TTC549 (cell line): ENCODE results near the gene D2HGDH.
"Not testable (repeated sequence)": the region's sequence is repeated elsewhere in the genome, so short reads cannot be mapped to it uniquely, and the experiment has no call there.

Experiments used
- FAIRE-seq: peaks from 2 replicates; lab custom pipeline; 2012; peaks lifted over from hg19 to GRCh38; lab: Jason Lieb, UNC

D2HGDH gene

DNA sequence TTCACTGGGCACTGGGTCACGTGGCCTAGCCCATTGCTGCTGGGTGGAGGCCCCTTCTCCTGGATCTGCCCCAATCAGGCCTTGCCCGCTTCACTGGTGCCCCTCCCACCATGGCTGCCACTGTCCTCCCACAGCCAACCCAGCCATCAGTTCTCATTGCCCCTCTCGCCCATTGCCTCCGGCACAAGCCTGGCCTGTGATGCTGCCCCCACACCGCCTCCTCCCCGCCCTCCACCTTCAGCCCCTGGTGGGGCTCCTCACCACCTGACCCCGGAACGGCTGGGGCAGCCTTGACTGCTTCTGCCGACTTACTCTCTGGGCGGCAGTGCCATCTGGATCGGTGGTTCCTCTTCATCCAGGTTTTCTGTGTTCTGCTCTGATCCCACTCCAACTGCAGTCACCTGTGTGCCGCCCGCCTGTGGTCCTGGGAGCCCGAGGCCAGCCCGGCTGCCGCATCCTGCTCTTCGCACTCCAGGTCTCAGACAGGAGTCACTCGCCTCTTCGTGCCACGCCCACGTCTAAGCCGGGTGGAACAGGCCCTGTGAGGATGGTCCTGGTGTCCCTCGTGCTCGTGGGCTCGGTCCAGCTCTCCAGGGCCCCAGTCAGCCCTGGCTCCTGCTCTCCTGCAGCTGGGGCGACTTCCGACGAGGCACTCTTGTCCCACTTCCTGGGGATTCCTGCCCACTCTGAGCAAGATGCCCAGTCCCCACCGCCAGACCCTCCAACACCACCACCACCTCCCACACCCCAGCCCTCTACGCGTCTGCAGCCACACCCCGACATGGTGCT lies 14.2 kb downstream of the D2HGDH start:
- no peak for FAIRE-seq

- no peak for FAIRE-seq
These were observed 15.8 kb downstream of the D2HGDH start for GRCh38 chr2:241750076-241750840.

GRCh38 chr2:241751152-241751551 lies 16.7 kb downstream of the D2HGDH start:
- FAIRE-seq = no peak

DNA sequence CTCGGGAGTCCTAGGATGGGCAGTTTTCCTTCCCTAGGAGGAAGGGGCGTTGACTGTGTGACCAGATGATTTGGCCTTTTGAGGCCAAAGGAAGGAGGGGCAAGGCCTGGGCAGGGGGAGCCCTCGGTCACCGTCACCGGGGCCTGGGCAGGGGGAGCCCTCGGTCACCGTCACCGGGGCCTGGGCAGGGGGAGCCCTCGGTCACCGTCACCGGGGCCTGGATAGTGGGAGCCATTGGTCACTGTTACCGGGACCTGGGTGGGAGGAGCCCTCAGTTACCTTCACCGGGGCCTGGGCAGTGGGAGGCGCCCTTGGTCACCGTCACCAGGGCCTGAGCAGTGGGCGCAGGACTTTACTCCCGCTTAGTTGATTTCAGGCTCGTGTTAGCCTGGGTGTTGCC lies 17.3 kb downstream of the D2HGDH start:
- no peak for FAIRE-seq

- FAIRE-seq = no peak
These were observed 17.8 kb downstream of the D2HGDH start for GRCh38 chr2:241752253-241752652.

- FAIRE-seq = no peak
These were observed 18.4 kb downstream of the D2HGDH start for GRCh38 chr2:241752689-241753276.

DNA sequence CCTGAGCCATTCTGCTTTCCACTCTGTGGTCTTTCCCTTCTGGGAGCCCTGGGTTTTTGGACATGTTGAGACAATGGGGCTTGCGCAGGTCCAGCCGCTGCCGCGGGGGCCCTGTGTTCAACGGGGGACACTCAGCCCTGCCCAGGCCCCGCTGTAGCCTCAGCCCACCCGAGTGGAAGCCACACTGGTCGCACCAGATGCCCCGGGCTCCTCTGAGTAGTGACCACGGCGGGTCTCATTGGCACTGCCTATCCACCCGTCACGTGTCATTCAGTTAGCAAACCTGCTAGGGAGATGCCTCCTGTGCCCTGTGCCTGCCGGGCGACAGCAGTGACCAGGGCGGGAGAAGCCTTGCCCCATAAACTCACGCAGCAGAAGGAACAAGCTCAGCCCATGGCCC lies 19.1 kb downstream of the D2HGDH start:
- no peak for FAIRE-seq

- FAIRE-seq = no peak
These were observed 19.6 kb downstream of the D2HGDH start for GRCh38 chr2:241754042-241754441.

GRCh38 chr2:241755166-241755565 lies 20.7 kb downstream of the D2HGDH start:
- FAIRE-seq = no peak

DNA sequence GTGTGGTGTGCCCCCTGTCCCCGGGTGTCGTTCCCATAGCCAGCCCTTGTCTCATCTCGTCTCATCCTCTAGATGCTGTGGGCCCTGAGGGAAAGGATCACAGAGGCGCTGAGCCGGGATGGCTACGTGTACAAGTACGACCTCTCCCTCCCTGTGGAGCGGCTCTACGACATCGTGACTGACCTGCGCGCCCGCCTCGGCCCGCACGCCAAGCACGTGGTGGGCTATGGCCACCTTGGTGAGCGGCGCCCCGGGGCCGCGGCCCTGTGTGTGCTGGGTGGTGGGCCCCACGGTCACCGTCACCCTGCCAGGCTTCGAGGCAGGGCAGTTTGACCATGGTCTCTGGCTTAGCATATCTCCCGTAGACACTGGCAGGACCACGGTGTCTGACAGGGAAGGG lies 21.3 kb downstream of the D2HGDH start:
- no peak for FAIRE-seq

DNA sequence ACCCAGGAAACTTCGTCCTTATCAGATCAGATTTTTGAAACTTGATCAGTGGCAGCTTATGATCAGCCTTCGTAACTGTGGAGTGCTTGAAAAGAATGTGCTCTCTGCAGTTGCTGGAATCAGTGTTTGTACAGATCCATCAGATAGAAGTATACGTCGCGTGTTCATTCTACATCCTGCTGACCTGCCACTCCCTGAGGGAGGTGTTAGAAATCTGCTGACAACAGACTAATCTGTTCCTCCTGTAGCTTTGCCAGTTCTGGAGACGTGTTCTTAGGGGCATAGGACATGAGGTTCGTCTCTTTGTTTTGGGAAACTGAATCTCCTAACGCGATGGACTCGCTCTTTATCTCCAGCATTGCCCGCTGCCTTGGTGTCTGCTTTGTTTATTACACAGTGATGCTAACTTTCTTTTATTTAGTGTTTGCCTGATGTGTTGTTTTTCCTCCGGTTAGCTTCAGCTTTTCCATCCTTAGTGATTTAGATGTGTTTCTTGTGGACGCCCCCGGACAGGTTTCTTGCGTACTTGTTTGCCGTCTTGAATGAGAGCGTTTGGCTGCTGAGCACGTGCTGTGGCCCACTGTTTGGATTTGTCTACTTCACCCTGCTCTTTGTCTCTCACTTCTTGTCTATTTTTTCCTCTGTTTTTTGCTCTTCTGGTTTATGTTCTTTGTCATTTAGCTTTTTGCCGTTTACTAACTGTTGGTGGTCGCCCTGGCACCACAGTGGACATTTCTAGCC lies 24.8 kb downstream of the D2HGDH start:
- no peak for FAIRE-seq

- FAIRE-seq = not testable (repeated sequence)
These were observed 25.5 kb downstream of the D2HGDH start for GRCh38 chr2:241759893-241760292.

DNA sequence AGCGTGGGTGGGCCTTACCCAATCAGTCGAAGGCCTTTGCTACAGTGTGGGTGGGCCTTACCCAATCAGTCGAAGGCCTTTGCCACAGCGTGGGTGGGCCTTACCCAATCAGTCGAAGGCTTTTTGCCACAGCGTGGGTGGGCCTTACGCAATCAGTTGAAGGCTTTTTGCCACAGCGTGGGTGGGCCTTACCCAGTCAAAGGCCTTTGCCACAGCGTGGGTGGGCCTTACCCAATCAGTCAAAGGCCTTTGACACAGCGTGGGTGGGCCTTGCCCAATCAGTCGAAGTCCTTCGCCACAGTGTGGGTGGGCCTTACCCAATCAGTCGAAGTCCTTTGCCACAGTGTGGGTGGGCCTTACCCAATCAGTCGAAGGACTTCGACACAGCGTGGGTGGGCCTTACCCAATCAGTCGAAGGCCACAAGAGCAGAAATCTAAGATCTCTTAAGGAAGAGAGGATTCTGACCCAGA lies 25.9 kb downstream of the D2HGDH start:
- no peak for FAIRE-seq

DNA sequence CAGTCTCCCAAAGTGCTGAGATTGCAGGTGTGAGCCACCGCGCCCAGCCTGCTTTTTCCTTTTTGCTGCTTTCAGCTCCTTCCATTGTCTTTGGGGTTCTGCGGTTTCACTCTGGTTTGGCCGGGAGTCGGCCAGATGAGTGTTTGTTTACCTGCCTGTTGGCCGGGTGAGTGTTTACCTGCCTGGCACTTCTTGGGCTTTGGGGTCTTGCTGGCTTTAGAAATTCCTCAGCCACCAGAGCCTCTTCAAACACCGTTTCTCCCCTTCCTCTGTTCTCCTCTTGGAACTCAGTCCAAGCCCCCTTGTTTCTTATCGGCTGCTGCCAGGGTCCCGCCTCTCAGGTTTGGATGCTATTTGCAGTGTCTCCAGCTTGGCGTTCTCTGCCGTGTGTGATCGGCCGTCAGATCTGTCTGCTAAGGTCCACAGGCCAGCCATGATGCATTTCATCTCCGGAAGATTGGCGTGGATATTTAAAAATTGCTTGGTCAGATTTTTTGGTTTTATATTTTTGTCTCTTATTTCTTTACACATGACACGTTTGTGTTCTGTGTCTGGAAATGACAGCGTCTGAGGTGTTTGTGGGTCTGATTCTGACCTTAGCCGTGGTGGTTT lies 28.0 kb downstream of the D2HGDH start:
- FAIRE-seq = no peak

DNA sequence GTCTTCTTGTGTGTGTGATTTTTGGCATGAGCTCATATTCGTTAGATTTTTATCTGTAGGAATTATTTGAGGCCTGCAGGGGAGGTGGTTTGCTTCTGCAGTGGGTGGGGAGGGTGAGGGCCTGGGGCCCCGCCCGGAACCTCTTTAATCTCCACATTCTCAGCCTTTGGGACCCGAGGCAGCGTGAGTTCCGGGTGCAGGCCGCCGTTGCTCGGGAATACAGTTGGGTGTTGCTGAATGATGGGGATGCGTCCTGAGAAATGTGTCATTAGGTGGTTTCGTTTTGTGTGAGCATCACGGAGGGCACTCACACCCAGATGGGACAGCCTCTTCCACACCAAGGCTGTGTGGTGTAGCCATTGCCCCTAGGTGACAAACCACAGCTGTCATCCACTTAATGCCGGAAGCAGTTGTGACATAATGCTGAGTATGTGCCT lies 28.5 kb downstream of the D2HGDH start:
- FAIRE-seq = no peak

DNA sequence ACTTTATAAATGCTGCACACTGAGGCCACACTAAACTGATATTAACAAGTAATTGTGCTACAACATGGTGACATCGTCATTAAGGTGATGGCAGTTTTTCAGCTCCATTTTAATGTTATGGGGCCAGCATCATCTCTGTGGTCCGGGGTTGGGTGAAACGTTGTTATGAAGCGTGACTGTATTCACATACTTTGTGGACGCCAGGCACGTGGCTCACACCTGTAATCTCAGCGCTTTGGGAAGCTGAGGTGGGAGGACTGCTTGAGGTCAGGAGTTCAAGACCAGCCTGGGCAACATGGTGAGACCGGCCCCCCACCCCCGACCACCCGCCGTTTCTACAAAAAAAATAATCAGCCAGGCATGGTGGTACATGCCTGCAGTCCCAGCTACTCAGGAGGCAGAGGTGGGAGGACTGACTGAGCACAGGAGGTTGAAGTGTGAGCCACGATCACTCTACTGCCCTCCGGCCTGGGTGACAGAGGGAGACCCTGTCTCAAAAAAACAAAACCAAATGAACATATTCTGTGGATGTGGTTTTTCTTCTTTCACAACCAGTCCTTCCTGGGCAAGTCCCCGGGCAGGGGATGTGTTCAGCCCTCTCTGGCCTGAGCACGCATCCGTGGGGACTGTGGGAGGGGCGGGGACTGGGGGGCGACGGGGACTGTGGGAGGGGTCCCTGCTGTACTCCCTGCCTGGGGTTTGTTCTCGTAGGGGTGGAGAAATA lies 29.3 kb downstream of the D2HGDH start:
- no peak for FAIRE-seq

DNA sequence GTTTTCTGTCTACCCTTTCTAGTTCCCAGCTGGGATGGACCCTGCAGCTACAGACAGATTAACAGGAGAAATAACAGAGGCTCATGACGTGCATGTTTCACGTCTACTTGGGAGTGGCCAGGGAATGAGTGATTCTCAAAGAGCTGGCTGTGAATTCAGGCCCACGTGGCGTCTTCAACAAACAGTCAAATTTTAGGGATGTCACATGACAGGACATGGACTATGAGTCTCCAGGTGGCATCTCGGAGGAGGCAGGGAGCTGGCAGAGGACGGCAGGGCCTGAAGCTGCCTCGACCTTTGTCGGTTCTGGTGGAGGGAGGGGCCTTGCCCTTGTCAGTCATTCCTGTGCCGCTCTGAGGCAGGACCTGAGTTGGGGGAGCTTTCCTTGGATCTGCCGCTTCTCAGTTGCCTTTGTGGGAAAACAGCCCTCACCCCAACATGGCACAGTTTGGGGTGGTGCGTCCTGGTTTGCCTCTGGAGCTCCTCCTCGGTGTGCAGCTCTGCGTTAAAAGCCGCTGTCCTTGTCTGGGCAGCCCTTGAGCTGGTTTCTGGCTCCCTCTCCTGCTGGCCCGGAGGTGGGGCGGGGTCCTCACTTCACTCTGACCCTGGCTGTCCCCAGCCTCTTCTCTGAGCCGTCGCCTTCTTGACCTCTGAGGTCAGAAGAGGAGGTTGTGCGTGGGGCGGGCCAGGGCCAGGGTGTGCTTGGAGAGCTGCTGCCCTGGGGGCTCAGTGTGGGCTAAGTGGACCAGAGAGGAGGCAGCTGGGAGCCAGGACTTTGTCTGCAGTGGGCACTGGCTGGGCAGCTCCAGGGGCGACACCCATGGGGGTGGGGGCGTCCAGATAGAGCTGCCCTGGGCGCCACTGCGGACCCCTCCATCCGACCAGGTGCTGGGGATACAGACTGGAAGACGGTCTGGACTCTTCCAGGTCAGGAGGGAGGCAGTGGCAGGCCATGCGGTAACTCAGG lies 30.1 kb downstream of the D2HGDH start:
- FAIRE-seq = no peak

- no peak for FAIRE-seq
These were observed 33.2 kb downstream of the D2HGDH start for GRCh38 chr2:241767464-241768250.

DNA sequence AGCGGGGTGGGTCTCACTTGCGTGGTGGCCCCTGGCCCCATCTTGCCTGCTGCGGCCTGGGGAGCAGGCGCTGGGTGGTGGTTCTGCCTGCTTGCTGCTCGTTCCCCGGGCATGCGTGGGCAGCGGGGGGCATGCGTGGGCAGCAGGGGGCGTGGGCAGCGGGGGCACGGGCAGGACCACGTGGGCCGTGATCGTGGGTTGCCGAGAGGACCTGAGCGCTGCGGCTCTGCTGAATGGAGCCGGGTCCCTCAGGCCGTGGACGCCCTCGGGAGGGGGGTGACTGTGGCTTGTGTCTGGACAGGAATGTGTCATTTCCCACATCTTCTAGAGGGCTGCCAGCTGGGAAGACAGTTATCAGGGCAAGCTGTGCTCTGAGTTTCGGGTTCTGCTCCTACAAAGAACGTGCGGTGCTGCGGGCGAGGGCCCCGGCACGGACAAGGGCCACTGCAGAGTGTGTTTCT lies 33.9 kb downstream of the D2HGDH start:
- FAIRE-seq = no peak
